K562 (cell line): ENCODE measurements around the gene PTGR1. TPM values are rescaled to one million over a fixed set of nuclear protein-coding genes. Genes with fewer than 3 reads are reported as not detected.

Source experiments
- C11orf30 ChIP-seq: fragments of 450-650 bp; IDR thresholded peaks from 2 replicates; pipeline ENCODE4 v1.6.1; 2016; ENCODE audit warnings: low read depth, mild to moderate bottlenecking
- GATA2 ChIP-seq: sonication (generic); formaldehyde crosslinking; IDR thresholded peaks from 2 replicates; pipeline ENCODE4 v1.4.0; 2020; ENCODE audit warnings: mild to moderate bottlenecking, missing genetic modification reagents
- HDAC2 ChIP-seq: fragments of 450-650 bp; IDR thresholded peaks from 2 replicates; pipeline ENCODE4 v1.6.1; 2016; ENCODE audit warnings: mild to moderate bottlenecking
- HNRNPUL1 ChIP-seq: fragments of 200-400 bp; formaldehyde crosslinking; IDR thresholded peaks from 2 replicates; pipeline ENCODE4 v1.6.1; 2017; ENCODE audit warnings: low read length
- SIN3A ChIP-seq, 2 experiments: fragments of 150-350 bp in 1 of 2; IDR thresholded peaks; 2 replicates each; pipeline ENCODE4 v1.6.1; 2011 to 2016; ENCODE audit warnings: borderline replicate concordance in 2 of 2, low read depth in 2 of 2, low read length in 2 of 2, mild to moderate bottlenecking in 2 of 2, moderate library complexity in 2 of 2; ENCODE audit not compliant: control insufficient read depth in 1 of 2
- SREBF2 ChIP-seq: sonication (generic); formaldehyde crosslinking; IDR thresholded peaks from 2 replicates; pipeline ENCODE4 v1.4.0; 2020; ENCODE audit warnings: mild to moderate bottlenecking, missing genetic modification reagents
- TAF15 ChIP-seq: fragments of 200-400 bp; formaldehyde crosslinking; IDR thresholded peaks from 2 replicates; pipeline ENCODE4 v1.6.1; 2017; ENCODE audit warnings: mild to moderate bottlenecking, low read depth, low read length, moderate library complexity
- TFAM ChIP-seq: fragments of 250-450 bp; sonication (Bioruptor Pico); conservative IDR thresholded peaks from 2 replicates; pipeline ENCODE4 v1.5.0; 2021; ENCODE audit warnings: mild to moderate bottlenecking, moderate library complexity
- ZNF133 ChIP-seq: fragments of 250-450 bp; sonication (Bioruptor Pico); IDR thresholded peaks from 2 replicates; pipeline ENCODE4 v1.4.0; 2020; ENCODE audit warnings: mild to moderate bottlenecking
- ZNF24 ChIP-seq: fragments of 450-650 bp; IDR thresholded peaks from 2 replicates; pipeline ENCODE4 v1.6.1; 2016
- ZNF253 ChIP-seq: fragments of 250-450 bp; sonication (Bioruptor Pico); conservative IDR thresholded peaks from 2 replicates; pipeline ENCODE4 v1.6.1; 2021; ENCODE audit warnings: mild to moderate bottlenecking
- ZNF584 ChIP-seq: fragments of 200-800 bp; sonication (Bioruptor generic); IDR thresholded peaks from 2 replicates; pipeline ENCODE4 v1.6.1; 2016; ENCODE audit warnings: low read depth, mild to moderate bottlenecking, missing genetic modification characterization, missing compliant biosample characterization
- polyA plus RNA-seq, 8 experiments: library from polyadenylated mRNA; depleted of rRNA in 4 of 8; stranded (reverse) in 5 of 8; unstranded in 3 of 8; fragments of >200 nt; fragmentation: Nextera tagmentation in 2 of 8; fragmentation: Illumina TruSeq in 1 of 8; extraction: Ambion mirVana in 2 of 8; extraction: Trizol in 1 of 8; gene quantifications; 2 replicates each; pipeline versions ENCODE4 v1.2.1 to v1.2.3, GENCODE V29; 2011 to 2014; ENCODE audit warnings: inconsistent platforms in 1 of 8, missing spikeins in 1 of 8
- total RNA-seq, 7 experiments: library from RNA; depleted of rRNA in 6 of 7; stranded (reverse); fragments of >200 nt in 6 of 7; fragmentation: Illumina TruSeq in 2 of 7; extraction: Trizol in 2 of 7; gene quantifications; 2 replicates each; pipeline versions ENCODE4 v1.2.1 to v1.2.3, GENCODE V29; 2011 to 2021; ENCODE audit warnings: low replicate concordance in 1 of 7
- TF ChIP-seq, protein P1 (sequence below), 2 experiments: fragments of 450-650 bp; IDR thresholded peaks; 2 replicates each; pipeline ENCODE4 v1.6.1; 2016; ENCODE audit warnings: mild to moderate bottlenecking in 2 of 2, borderline replicate concordance in 1 of 2, low read depth in 1 of 2, moderate library complexity in 1 of 2
- TF ChIP-seq, protein P2 (sequence below): sonication (generic); formaldehyde crosslinking; IDR thresholded peaks from 2 replicates; pipeline ENCODE4 v1.4.0; 2020; ENCODE audit warnings: mild to moderate bottlenecking, missing genetic modification reagents
- TF ChIP-seq, protein P3 (sequence below): sonication (generic); formaldehyde crosslinking; IDR thresholded peaks from 2 replicates; pipeline ENCODE4 v1.8.0; 2022; ENCODE audit warnings: missing genetic modification reagents, mild to moderate bottlenecking, borderline replicate concordance

The PTGR1 gene
- total and polyA plus RNA-seq, 9 of the 15 experiments (the other 6 are each of a cell fraction or from before 2014, with no cell fraction given): 0.22 TPM; not detected in 8

DNA sequence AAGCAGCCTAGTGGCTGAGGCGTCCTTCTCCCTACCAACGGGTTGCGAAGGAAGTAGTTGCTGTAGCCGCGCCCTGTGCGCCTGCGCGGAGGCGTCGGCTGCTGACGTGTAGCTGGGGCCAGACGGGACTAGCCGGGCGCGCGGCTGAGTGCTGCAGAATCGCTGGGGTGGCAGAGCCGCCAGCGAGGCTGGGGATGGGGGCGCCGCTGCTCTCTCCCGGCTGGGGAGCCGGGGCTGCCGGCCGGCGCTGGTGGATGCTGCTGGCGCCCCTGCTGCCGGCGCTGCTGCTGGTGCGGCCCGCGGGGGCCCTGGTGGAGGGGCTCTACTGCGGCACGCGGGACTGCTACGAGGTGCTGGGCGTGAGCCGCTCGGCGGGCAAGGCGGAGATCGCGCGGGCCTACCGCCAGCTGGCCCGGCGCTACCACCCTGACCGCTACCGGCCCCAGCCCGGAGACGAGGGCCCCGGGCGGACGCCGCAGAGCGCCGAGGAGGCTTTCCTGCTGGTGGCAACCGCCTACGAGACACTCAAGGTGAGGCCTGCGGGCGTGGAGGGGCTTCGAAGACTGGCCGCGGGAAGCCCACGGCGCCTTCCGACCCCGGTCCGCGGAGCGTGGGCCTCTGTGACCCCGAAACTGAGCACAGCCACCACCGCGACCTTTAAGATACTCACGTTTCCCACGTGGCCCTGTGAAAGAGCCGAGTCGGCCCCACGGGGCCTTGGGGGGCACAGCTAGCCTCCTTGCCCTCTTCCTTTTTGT lies 31.9 kb upstream of the PTGR1 start, which contains the start of gene DNAJC25 (continued):
- TF ChIP-seq, protein P1, sequence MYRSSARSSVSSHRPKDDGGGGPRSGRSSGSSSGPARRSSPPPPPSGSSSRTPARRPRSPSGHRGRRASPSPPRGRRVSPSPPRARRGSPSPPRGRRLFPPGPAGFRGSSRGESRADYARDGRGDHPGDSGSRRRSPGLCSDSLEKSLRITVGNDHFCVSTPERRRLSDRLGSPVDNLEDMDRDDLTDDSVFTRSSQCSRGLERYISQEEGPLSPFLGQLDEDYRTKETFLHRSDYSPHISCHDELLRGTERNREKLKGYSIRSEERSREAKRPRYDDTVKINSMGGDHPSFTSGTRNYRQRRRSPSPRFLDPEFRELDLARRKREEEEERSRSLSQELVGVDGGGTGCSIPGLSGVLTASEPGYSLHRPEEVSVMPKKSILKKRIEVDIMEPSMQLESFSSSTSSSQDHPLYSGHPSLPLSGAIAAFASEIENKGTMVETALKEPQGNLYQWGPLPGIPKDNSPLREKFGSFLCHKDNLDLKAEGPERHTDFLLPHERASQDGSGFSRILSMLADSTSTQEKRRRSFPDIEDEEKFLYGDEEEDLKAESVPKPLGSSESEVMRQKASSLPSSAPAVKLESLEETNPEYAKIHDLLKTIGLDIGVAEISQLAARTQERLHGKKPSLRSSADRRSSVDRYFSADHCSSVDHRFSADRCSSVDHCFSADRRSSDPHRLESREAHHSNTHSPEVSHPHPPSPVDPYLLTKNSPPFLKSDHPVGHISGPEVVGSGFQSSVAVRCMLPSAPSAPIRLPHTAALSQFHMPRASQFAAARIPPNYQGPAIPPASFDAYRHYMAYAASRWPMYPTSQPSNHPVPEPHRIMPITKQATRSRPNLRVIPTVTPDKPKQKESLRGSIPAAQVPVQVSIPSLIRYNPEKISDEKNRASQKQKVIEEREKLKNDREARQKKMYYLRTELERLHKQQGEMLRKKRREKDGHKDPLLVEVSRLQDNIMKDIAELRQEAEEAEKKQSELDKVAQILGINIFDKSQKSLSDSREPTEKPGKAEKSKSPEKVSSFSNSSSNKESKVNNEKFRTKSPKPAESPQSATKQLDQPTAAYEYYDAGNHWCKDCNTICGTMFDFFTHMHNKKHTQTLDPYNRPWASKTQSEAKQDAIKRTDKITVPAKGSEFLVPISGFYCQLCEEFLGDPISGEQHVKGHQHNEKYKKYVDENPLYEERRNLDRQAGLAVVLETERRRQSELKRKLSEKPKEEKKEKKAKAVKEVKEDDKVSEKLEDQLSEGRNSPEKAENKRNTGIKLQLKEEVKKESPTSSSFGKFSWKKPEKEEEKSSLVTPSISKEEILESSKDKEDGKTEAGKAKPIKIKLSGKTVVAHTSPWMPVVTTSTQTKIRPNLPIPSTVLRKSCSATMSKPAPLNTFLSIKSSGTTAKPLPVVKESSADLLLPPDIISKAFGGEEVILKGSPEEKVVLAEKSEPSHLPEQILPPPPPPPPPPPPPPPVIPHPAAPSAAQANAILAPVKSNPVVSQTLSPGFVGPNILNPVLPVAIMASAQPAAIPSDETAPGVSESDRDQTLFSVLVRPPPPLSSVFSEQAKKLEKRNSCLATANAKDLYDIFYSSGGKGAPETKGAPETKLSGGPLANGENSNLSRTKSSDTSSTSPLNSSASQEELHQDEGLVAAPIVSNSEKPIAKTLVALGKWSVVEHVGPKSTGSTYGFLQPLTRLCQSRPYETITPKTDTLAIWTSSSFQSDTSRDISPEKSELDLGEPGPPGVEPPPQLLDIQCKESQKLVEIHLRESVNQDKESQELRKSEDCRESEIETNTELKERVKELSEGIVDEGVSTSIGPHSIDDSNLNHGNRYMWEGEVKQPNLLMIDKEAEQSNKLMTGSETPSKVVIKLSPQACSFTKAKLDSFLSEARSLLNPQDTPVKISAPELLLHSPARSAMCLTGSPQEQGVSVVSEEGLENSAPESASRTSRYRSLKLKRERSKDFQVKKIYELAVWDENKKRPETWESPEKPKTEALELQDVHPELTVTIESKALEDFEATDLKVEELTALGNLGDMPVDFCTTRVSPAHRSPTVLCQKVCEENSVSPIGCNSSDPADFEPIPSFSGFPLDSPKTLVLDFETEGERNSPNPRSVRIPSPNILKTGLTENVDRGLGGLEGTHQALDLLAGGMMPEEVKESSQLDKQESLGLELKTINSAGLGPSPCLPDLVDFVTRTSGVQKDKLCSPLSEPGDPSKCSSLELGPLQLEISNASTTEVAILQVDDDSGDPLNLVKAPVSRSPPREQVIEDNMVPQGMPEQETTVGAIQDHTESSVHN (IDR thresholded peaks at IDR 0.05; ENCODE audit: borderline replicate concordance in 1 of 2, low read depth in 1 of 2): no peak
- TF ChIP-seq C11orf30 (peak; percentile 82), TAF15 (no peak), ZNF24 (no peak), HNRNPUL1 (no peak), ZNF133 (CRISPR knock-in tag) (no peak), HDAC2 (no peak), GATA2 (no peak), ZNF584 (CRISPR knock-in tag) (0 out of 2 replicates have a peak, but pooled peaks have one; percentile 50), TFAM (no peak), SREBF2 (no peak), ZNF253 (no peak), SIN3A (IDR thresholded peaks at IDR 0.05; ENCODE audit: borderline replicate concordance in 2 of 2, control insufficient read depth in 1 of 2, low read depth in 2 of 2, low read length in 2 of 2) (peak in 1 of 2 experiments; percentile 7; a peak in 3 of 4 replicates)
- TF ChIP-seq, protein P2, sequence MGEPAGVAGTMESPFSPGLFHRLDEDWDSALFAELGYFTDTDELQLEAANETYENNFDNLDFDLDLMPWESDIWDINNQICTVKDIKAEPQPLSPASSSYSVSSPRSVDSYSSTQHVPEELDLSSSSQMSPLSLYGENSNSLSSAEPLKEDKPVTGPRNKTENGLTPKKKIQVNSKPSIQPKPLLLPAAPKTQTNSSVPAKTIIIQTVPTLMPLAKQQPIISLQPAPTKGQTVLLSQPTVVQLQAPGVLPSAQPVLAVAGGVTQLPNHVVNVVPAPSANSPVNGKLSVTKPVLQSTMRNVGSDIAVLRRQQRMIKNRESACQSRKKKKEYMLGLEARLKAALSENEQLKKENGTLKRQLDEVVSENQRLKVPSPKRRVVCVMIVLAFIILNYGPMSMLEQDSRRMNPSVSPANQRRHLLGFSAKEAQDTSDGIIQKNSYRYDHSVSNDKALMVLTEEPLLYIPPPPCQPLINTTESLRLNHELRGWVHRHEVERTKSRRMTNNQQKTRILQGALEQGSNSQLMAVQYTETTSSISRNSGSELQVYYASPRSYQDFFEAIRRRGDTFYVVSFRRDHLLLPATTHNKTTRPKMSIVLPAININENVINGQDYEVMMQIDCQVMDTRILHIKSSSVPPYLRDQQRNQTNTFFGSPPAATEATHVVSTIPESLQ: 0 out of 2 replicates have a peak, but pooled peaks have one; percentile 8
- TF ChIP-seq, protein P3, sequence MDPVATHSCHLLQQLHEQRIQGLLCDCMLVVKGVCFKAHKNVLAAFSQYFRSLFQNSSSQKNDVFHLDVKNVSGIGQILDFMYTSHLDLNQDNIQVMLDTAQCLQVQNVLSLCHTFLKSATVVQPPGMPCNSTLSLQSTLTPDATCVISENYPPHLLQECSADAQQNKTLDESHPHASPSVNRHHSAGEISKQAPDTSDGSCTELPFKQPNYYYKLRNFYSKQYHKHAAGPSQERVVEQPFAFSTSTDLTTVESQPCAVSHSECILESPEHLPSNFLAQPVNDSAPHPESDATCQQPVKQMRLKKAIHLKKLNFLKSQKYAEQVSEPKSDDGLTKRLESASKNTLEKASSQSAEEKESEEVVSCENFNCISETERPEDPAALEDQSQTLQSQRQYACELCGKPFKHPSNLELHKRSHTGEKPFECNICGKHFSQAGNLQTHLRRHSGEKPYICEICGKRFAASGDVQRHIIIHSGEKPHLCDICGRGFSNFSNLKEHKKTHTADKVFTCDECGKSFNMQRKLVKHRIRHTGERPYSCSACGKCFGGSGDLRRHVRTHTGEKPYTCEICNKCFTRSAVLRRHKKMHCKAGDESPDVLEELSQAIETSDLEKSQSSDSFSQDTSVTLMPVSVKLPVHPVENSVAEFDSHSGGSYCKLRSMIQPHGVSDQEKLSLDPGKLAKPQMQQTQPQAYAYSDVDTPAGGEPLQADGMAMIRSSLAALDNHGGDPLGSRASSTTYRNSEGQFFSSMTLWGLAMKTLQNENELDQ (CRISPR knock-in tag): no peak
